Endothelial cell of umbilical vein (primary cell): ENCODE results near the gene NELL2. TPM values are rescaled to one million over a fixed set of nuclear protein-coding genes. Genes with fewer than 3 reads are reported as not detected.

ENCODE experiments used
- BruUV-seq: library from RNA; stranded (reverse); fragments of 400-500 nt; replicated peaks from 2 replicates; lab custom pipeline; 2021; lab: Mats Ljungman, UMichigan
- CTCF ChIA-PET: fragments of 300-600, 350-600 bp; sonication (Branson Sonifier 250); formaldehyde crosslinking; loops from one replicate; lab custom pipeline; 2021; ENCODE audit warnings: antibody characterized with exemption, inconsistent platforms; lab: Charles Lee
- POLR2A ChIA-PET: fragments of 300-600, 350-600 bp; sonication (Branson Sonifier 250); formaldehyde crosslinking; loops from one replicate; lab custom pipeline; 2021; ENCODE audit warnings: antibody characterized with exemption, inconsistent platforms; lab: Charles Lee
- DNase-seq: peaks from one replicate; pipeline ENCODE4 v3.0.0-alpha.2; 2011; ENCODE audit warnings: low read depth, low spot score
- FAIRE-seq: peaks from 2 replicates; lab custom pipeline; 2011; peaks lifted over from hg19 to GRCh38; lab: Jason Lieb, UNC
- H2AFZ ChIP-seq: 2 replicates; pipeline ENCODE4 v1.6.0; 2012; ENCODE audit warnings: low read depth, low read length, control low read depth, inconsistent platforms
- H3K27ac ChIP-seq: 2 replicates; pipeline ENCODE4 v1.5.1; 2011; ENCODE audit warnings: low read depth, mild to moderate bottlenecking, control low read depth, low read length, moderate library complexity; ENCODE audit not compliant: insufficient read depth
- H3K27me3 ChIP-seq, 2 experiments: 2 replicates each; pipeline versions ENCODE4 v1.6.0 to v1.6.1; 2011; ENCODE audit warnings: low read length in 2 of 2, mixed read lengths in 1 of 2; ENCODE audit not compliant: control insufficient read depth in 2 of 2, insufficient read depth in 2 of 2
- H3K36me3 ChIP-seq, 2 experiments: 2 replicates in 1 of 2; 3 replicates in 1 of 2; pipeline ENCODE4 v1.5.1; 2011; ENCODE audit warnings: low read length in 2 of 2, mild to moderate bottlenecking in 1 of 2, moderate library complexity in 1 of 2; ENCODE audit not compliant: control insufficient read depth in 2 of 2, insufficient read depth in 2 of 2; ENCODE audit errors: extremely low read depth in 1 of 2
- H3K4me1 ChIP-seq: 3 replicates; pipeline ENCODE4 v1.5.1; 2011; ENCODE audit warnings: mild to moderate bottlenecking, low read length; ENCODE audit not compliant: control insufficient read depth, insufficient read depth; ENCODE audit errors: extremely low read depth
- H3K4me2 ChIP-seq: 2 replicates; pipeline ENCODE4 v1.6.1; 2011; ENCODE audit warnings: low read length, control low read depth, mixed read lengths; ENCODE audit not compliant: insufficient read depth
- H3K4me3 ChIP-seq, 3 experiments: fragments of 200-600 bp in 1 of 3; sonication (generic), shearing (Covaris generic) in 1 of 3; replicated peaks in 1 of 3; 2 replicates each; pipeline ENCODE4 v1.5.1; 2011 to 2016; ENCODE audit warnings: control low read depth in 3 of 3, low read length in 3 of 3, mild to moderate bottlenecking in 2 of 3, inconsistent platforms in 1 of 3, low read depth in 1 of 3, moderate library complexity in 1 of 3; ENCODE audit not compliant: insufficient read depth in 1 of 3
- H3K79me2 ChIP-seq: 2 replicates; pipeline ENCODE4 v1.6.0; 2012; ENCODE audit warnings: low read length, inconsistent platforms; ENCODE audit not compliant: control insufficient read depth, insufficient read depth
- H3K9ac ChIP-seq: replicated peaks from 2 replicates; pipeline ENCODE3; 2011; ENCODE audit warnings: low read length, control low read depth; ENCODE audit not compliant: insufficient read depth; ENCODE audit errors: extremely low read depth
- H3K9me1 ChIP-seq: replicated peaks from 3 replicates; pipeline ENCODE4 v1.6.0; 2011; ENCODE audit warnings: mild to moderate bottlenecking, low read length; ENCODE audit not compliant: control insufficient read depth, insufficient read depth; ENCODE audit errors: extremely low read depth
- H3K9me3 ChIP-seq: replicated peaks from 2 replicates; pipeline ENCODE4 v1.5.1; 2012; ENCODE audit warnings: low read length, inconsistent platforms; ENCODE audit not compliant: control insufficient read depth, insufficient read depth
- H4K20me1 ChIP-seq: replicated peaks from 2 replicates; pipeline ENCODE3; 2011; ENCODE audit warnings: mild to moderate bottlenecking, low read length; ENCODE audit not compliant: control insufficient read depth, insufficient read depth; ENCODE audit errors: extremely low read depth
- EZH2 ChIP-seq: IDR thresholded peaks from 2 replicates; pipeline ENCODE4 v1.6.1; 2012; ENCODE audit warnings: borderline replicate concordance, low read depth, mild to moderate bottlenecking, moderate library complexity, low read length, inconsistent platforms; ENCODE audit not compliant: severe bottlenecking
- FOS ChIP-seq: IDR thresholded peaks from 2 replicates; pipeline ENCODE4 v1.6.1; 2011; ENCODE audit warnings: mild to moderate bottlenecking, low read length, moderate library complexity, borderline replicate concordance; ENCODE audit not compliant: insufficient read depth
- GATA2 ChIP-seq: IDR thresholded peaks from 2 replicates; pipeline ENCODE4 v1.7.0; 2011; ENCODE audit warnings: low read depth, mild to moderate bottlenecking, moderate library complexity, mixed read lengths, low read length; ENCODE audit not compliant: insufficient read length, insufficient read depth
- MYC ChIP-seq: IDR thresholded peaks from one replicate; pipeline ENCODE4 v1.6.1; 2011; ENCODE audit warnings: mild to moderate bottlenecking, low read depth, low read length
- POLR2A ChIP-seq: IDR thresholded peaks from 2 replicates; pipeline ENCODE4 v1.6.1; 2012; ENCODE audit warnings: low read depth, mild to moderate bottlenecking, control low read depth, low read length
- dilution Hi-C: fragments of 300-500 bp; cut with MboI; formaldehyde crosslinking; loops from one replicate; pipeline ENCODE4 v1.15.0; 2019; ENCODE audit warnings: low sequenced_read_pairs; ENCODE audit not compliant: extremely low pct_ligation_motif_present
- intact Hi-C: fragments of 100-400 bp; cut with micrococcal nuclease; formaldehyde crosslinking; loops from one replicate; pipeline ENCODE4 v1.10.0; 2022
- polyA plus RNA-seq, 4 experiments: library from polyadenylated mRNA; depleted of rRNA in 3 of 4; stranded (reverse) in 3 of 4; unstranded in 1 of 4; fragments of >200 nt; gene quantifications; 2 replicates each; pipeline versions ENCODE4 v1.2.1 to v1.2.3, GENCODE V29; 2011 to 2012; ENCODE audit warnings: missing spikeins in 1 of 4
- total RNA-seq: library from RNA; stranded (reverse); gene quantifications from 2 replicates; pipeline ENCODE4 v1.2.3, GENCODE V29; 2021

NELL2 gene
- total and polyA plus RNA-seq, 2 donors (not counting 3 experiments of a cell fraction or from before 2014, with no cell fraction given), result 0.11 to 0.49 TPM

DNA sequence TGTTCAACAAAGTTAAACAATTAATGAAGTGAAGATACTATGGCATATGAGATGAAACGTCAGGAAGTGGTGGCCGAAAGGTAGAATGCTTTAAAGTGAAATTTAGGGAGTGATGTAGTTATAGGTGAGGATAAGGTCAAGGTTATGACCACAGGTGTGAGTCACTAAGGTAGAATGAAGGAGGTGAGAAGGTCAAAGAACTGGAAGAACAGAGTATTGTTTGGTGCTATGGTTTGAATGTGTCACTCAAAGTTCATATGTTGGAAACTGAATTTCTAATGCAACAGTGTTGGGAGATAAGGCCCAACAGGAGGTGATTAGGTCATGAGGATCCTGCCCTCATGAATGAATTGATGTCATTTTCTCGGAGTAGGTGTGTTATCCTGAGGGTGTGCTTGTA, 293.6 kb downstream of the NELL2 start:
- dilution Hi-C loops (no loop called here), intact Hi-C loops (no loop called here)
- Histone ChIP-seq H3K9me1 (no peaks in the 10 kb centered on the region), H3K27ac (no peak overlapping the region), H4K20me1 (no peaks in the 10 kb centered on the region), H3K9ac (no peak overlapping the region), H3K9me3 (no peaks in the 10 kb centered on the region), H3K27me3 (no peaks in the 10 kb centered on the region), H3K79me2 (no peaks in the 10 kb centered on the region), H3K4me1 (no peaks in the 10 kb centered on the region), H3K4me3 (no peak overlapping the region), H3K36me3 (no peaks in the 10 kb centered on the region), H2AFZ (no peak overlapping the region), H3K4me2 (no peak overlapping the region)
- no peak for DNase-seq
- CTCF ChIA-PET, result no interaction called here
- TF ChIP-seq POLR2A (no peak), EZH2 (no peak), FOS (no peak), MYC (no peak), GATA2 (no peak)
- FAIRE-seq, result no peak
- no TSS peak for BruUV-seq
- POLR2A ChIA-PET, result no interaction called here

- CTCF ChIA-PET, result no interaction called here
These were observed 294.4 kb downstream of the NELL2 start for GRCh38 chr12:44581642-44582242.

More at GRCh38 chr12:44581642-44582242, 294.4 kb downstream of the NELL2 start:
- no peaks in the 10 kb centered on the region for H3K79me2 ChIP-seq
- no peaks in the 10 kb centered on the region for H3K27me3 ChIP-seq
- H3K9me1 ChIP-seq, result no peaks in the 10 kb centered on the region
- no peaks in the 10 kb centered on the region for H3K9me3 ChIP-seq
- no peak overlapping the region for H3K4me2 ChIP-seq
- no peak overlapping the region for H3K9ac ChIP-seq
- no peaks in the 10 kb centered on the region for H4K20me1 ChIP-seq
- BruUV-seq, result no TSS peak
- H3K4me3 ChIP-seq, result no peak overlapping the region
- no peaks in the 10 kb centered on the region for H3K4me1 ChIP-seq
- H3K27ac ChIP-seq, result no peak overlapping the region
- TF ChIP-seq GATA2 (no peak), EZH2 (no peak), POLR2A (no peak)
- dilution Hi-C loops, result no loop called here
- POLR2A ChIA-PET, result no interaction called here
- intact Hi-C loops, result no loop called here
- no peak overlapping the region for H2AFZ ChIP-seq
- no peak for FAIRE-seq
- no peak for DNase-seq
- H3K36me3 ChIP-seq, result no peaks in the 10 kb centered on the region
